HEK293 (cell line): ENCODE results near the gene USP3.

ENCODE experiments used
- CTCF ChIA-PET: fragments of 350-600 bp; formaldehyde crosslinking; extraction: SDS; loops from one replicate; lab custom pipeline; 2021; ENCODE audit warnings: antibody characterized with exemption; lab: Yijun Ruan, JAX
- POLR2A ChIA-PET: fragments of 300-600 bp; formaldehyde crosslinking; extraction: SDS; loops from one replicate; lab custom pipeline; 2020; ENCODE audit warnings: antibody characterized with exemption, inconsistent platforms; lab: Yijun Ruan, JAX
- H3K27ac ChIP-seq: fragments of 200-500 bp; sonication (Bioruptor generic); 2 replicates; pipeline ENCODE4 v1.5.1; 2014; ENCODE audit warnings: low read depth, low read length, control low read depth, inconsistent platforms; ENCODE audit errors: extremely low read depth
- H3K36me3 ChIP-seq, 2 experiments: fragments of 200-500 bp in 1 of 2; sonication (Bioruptor generic) in 1 of 2; 1 replicate in 1 of 2; 2 replicates in 1 of 2; pipeline ENCODE4 v1.5.1; 2014 to 2017; ENCODE audit warnings: inconsistent platforms in 2 of 2, low read length in 2 of 2; ENCODE audit not compliant: control insufficient read depth in 2 of 2, insufficient read depth in 1 of 2
- H3K4me1 ChIP-seq: fragments of 200-500 bp; sonication (Bioruptor generic); 2 replicates; pipeline ENCODE4 v1.5.1; 2014; ENCODE audit warnings: mild to moderate bottlenecking, low read length, inconsistent platforms; ENCODE audit not compliant: control insufficient read depth, insufficient read depth
- H3K4me3 ChIP-seq: 2 replicates; pipeline ENCODE4 v1.5.1; 2011; ENCODE audit warnings: low read depth, mild to moderate bottlenecking, control low read depth, low read length, moderate library complexity
- H3K9me3 ChIP-seq: fragments of 200-500 bp; sonication (Bioruptor generic); 2 replicates; pipeline ENCODE4 v1.5.1; 2014; ENCODE audit warnings: low read depth, low read length, inconsistent platforms; ENCODE audit not compliant: control insufficient read depth, insufficient read depth
- YY2 ChIP-seq: fragments of 450-650 bp; formaldehyde crosslinking; IDR thresholded peaks from 2 replicates; pipeline ENCODE4 v1.5.1; 2016; ENCODE audit warnings: missing biosample characterization, missing genetic modification characterization
- ZBTB20 ChIP-seq: fragments of 450-650 bp; formaldehyde crosslinking; IDR thresholded peaks from 2 replicates; pipeline ENCODE4 v1.5.1; 2016; ENCODE audit warnings: missing biosample characterization, missing genetic modification characterization
- ZBTB7A ChIP-seq: fragments of 450-650 bp; formaldehyde crosslinking; IDR thresholded peaks from 2 replicates; pipeline ENCODE4 v1.5.1; 2016; ENCODE audit warnings: low read depth, missing biosample characterization, missing genetic modification characterization
- ZBTB8A ChIP-seq: fragments of 450-650 bp; formaldehyde crosslinking; IDR thresholded peaks from 2 replicates; pipeline ENCODE4 v1.5.1; 2016; ENCODE audit warnings: missing biosample characterization, missing genetic modification characterization
- ZFHX2 ChIP-seq: fragments of 450-650 bp; formaldehyde crosslinking; conservative IDR thresholded peaks from 2 replicates; pipeline ENCODE4 v1.5.1; 2016; ENCODE audit warnings: missing biosample characterization, missing genetic modification characterization
- ZNF221 ChIP-seq: fragments of 450-650 bp; formaldehyde crosslinking; IDR thresholded peaks from 2 replicates; pipeline ENCODE4 v1.5.1; 2017; ENCODE audit warnings: missing biosample characterization, missing genetic modification characterization, borderline replicate concordance
- ZNF24 ChIP-seq: fragments of 450-650 bp; formaldehyde crosslinking; IDR thresholded peaks from 2 replicates; pipeline ENCODE4 v1.5.1; 2016; ENCODE audit warnings: missing biosample characterization, missing genetic modification characterization
- ZNF514 ChIP-seq: fragments of 450-650 bp; formaldehyde crosslinking; IDR thresholded peaks from 2 replicates; pipeline ENCODE4 v1.5.1; 2016; ENCODE audit warnings: missing biosample characterization, missing genetic modification characterization
- ZNF747 ChIP-seq: fragments of 450-650 bp; formaldehyde crosslinking; IDR thresholded peaks from 2 replicates; pipeline ENCODE4 v1.5.1; 2016; ENCODE audit warnings: missing biosample characterization, missing genetic modification characterization
- ZNF777 ChIP-seq: fragments of 450-650 bp; formaldehyde crosslinking; IDR thresholded peaks from 2 replicates; pipeline ENCODE4 v1.5.1; 2017; ENCODE audit warnings: missing biosample characterization, missing genetic modification characterization, borderline replicate concordance
- ZNF792 ChIP-seq: fragments of 450-650 bp; formaldehyde crosslinking; IDR thresholded peaks from 2 replicates; pipeline ENCODE4 v1.5.1; 2016; ENCODE audit warnings: missing biosample characterization, missing genetic modification characterization
- ZNF830 ChIP-seq: fragments of 450-650 bp; IDR thresholded peaks from 2 replicates; pipeline ENCODE4 v1.5.0; 2018; ENCODE audit warnings: missing biosample characterization, missing genetic modification characterization, low read depth, mild to moderate bottlenecking, moderate library complexity
- ZXDB ChIP-seq: fragments of 450-650 bp; formaldehyde crosslinking; IDR thresholded peaks from 2 replicates; pipeline ENCODE4 v1.5.1; 2016; ENCODE audit warnings: missing biosample characterization, missing genetic modification characterization
- TF ChIP-seq, protein P1 (sequence below): fragments of 450-650 bp; formaldehyde crosslinking; IDR thresholded peaks from 2 replicates; pipeline ENCODE4 v1.5.0; 2017; ENCODE audit warnings: missing biosample characterization, missing genetic modification characterization, borderline replicate concordance
- TF ChIP-seq, protein P2 (sequence below): fragments of 450-650 bp; formaldehyde crosslinking; IDR thresholded peaks from 2 replicates; pipeline ENCODE4 v1.5.1; 2016; ENCODE audit warnings: missing biosample characterization, missing genetic modification characterization
- TF ChIP-seq, protein P3 (sequence below): fragments of 450-650 bp; formaldehyde crosslinking; IDR thresholded peaks from 2 replicates; pipeline ENCODE4 v1.5.1; 2016; ENCODE audit warnings: missing biosample characterization, missing genetic modification characterization
- TF ChIP-seq, protein P4 (sequence below): fragments of 450-650 bp; formaldehyde crosslinking; conservative IDR thresholded peaks from 2 replicates; pipeline ENCODE4 v1.5.1; 2016; ENCODE audit warnings: low read depth, missing biosample characterization, missing genetic modification characterization

The USP3 gene

DNA sequence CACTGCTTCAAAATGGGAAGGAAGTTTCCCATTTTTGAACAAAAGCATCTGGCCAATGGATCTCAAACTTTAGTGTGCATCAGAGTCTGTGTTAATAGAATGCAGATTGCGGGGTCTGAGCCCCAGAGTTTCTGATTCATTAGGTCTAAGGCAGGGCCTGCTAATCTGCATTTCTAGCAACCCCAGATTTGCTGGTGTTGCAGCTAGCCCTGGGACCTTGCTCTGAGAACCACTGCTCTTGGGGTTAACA lies 30.7 kb upstream of the USP3 start:
- Histone ChIP-seq H3K9me3 (no peaks in the 10 kb centered on the region), H3K4me3 (no peak overlapping the region), H3K4me1 (peaks cover 8% of the 10 kb centered on the region), H3K36me3 (no peaks in the 10 kb centered on the region)
- TF ChIP-seq, protein P1, sequence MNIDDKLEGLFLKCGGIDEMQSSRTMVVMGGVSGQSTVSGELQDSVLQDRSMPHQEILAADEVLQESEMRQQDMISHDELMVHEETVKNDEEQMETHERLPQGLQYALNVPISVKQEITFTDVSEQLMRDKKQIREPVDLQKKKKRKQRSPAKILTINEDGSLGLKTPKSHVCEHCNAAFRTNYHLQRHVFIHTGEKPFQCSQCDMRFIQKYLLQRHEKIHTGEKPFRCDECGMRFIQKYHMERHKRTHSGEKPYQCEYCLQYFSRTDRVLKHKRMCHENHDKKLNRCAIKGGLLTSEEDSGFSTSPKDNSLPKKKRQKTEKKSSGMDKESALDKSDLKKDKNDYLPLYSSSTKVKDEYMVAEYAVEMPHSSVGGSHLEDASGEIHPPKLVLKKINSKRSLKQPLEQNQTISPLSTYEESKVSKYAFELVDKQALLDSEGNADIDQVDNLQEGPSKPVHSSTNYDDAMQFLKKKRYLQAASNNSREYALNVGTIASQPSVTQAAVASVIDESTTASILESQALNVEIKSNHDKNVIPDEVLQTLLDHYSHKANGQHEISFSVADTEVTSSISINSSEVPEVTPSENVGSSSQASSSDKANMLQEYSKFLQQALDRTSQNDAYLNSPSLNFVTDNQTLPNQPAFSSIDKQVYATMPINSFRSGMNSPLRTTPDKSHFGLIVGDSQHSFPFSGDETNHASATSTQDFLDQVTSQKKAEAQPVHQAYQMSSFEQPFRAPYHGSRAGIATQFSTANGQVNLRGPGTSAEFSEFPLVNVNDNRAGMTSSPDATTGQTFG (tag by site-specific recombination) = no peak
- TF ChIP-seq ZBTB20 (peak; percentile 62), YY2 (tag by site-specific recombination) (no peak), ZBTB7A (tag by site-specific recombination) (no peak)
- TF ChIP-seq, all 188 proteins: peak for 1
- ChIA-PET POLR2A (no interaction called here), CTCF (no interaction called here)
- H3K27ac ChIP-seq = no peak overlapping the region

DNA sequence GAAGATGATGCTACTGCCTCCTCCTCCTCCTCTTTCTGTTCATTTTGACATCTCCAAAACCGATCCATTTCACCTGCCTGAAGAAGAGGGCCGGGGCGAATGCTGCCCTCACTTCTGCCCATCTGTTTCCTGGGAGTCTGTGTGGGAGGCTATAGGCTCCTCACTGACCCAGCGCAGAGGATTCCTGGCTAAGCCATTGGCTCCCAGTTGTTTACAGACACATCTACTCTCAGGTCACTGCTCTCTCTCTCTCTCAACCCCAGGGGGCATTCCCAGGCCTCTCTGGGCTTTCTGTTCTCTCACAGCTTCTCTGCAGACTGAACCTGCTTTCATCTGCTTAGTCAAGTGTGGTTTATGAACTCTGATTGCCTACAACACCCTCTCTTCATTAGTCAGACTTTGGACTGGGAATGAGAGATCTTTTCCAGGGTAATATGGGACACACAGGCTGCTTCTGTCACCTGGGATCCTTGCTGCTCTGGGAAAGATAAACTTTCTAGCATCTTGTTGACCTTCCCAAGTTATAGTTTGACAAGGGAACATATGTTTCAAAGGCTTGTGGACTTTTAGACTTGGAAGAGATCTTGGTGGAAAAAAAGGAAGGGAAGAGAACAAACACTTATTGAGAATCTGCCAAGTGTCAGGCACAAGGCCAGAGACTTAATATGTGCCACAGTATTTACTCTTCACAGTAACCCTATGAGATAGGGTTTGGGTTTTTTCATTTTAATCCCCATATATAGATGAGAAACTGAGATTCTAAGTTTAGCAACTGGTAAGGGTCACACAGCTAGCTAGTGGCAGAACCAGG lies 30.2 kb upstream of the USP3 start:
- peak overlapping the region; percentile 39 for H3K27ac ChIP-seq
- no peaks in the 10 kb centered on the region for H3K9me3 ChIP-seq
- no peak overlapping the region for H3K4me3 ChIP-seq
- H3K36me3 ChIP-seq = no peaks in the 10 kb centered on the region
- H3K4me1 ChIP-seq = peaks cover 10% of the 10 kb centered on the region
- ChIA-PET POLR2A (no interaction called here), CTCF (interaction anchor here (2.0 kb wide), 1 partner anchor 13 kb away, joined by 8 read pairs; no protein-coding TSS in a partner anchor)
- TF ChIP-seq ZNF747 (tag by site-specific recombination) = no peak
- TF ChIP-seq, protein P2, sequence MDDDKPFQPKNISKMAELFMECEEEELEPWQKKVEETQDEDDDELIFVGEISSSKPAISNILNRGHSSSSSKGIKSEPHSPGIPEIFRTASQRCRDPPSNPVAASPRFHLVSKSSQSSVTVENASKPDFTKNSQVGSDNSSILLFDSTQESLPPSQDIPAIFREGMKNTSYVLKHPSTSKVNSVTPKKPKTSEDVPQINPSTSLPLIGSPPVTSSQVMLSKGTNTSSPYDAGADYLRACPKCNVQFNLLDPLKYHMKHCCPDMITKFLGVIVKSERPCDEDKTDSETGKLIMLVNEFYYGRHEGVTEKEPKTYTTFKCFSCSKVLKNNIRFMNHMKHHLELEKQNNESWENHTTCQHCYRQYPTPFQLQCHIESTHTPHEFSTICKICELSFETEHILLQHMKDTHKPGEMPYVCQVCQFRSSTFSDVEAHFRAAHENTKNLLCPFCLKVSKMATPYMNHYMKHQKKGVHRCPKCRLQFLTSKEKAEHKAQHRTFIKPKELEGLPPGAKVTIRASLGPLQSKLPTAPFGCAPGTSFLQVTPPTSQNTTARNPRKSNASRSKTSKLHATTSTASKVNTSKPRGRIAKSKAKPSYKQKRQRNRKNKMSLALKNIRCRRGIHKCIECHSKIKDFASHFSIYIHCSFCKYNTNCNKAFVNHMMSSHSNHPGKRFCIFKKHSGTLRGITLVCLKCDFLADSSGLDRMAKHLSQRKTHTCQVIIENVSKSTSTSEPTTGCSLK (tag by site-specific recombination) = no peak
- no peak for TF ChIP-seq ZXDB (tag by site-specific recombination)
- no peak for TF ChIP-seq ZNF221 (tag by site-specific recombination)
- TF ChIP-seq ZBTB20 = peak; percentile 13; the same call in 1 of the 2 replicates
- TF ChIP-seq ZNF514 = no peak
- no peak for TF ChIP-seq ZNF777 (tag by site-specific recombination)
- TF ChIP-seq ZNF830 (tag by site-specific recombination) = no peak
- TF ChIP-seq, protein P3, sequence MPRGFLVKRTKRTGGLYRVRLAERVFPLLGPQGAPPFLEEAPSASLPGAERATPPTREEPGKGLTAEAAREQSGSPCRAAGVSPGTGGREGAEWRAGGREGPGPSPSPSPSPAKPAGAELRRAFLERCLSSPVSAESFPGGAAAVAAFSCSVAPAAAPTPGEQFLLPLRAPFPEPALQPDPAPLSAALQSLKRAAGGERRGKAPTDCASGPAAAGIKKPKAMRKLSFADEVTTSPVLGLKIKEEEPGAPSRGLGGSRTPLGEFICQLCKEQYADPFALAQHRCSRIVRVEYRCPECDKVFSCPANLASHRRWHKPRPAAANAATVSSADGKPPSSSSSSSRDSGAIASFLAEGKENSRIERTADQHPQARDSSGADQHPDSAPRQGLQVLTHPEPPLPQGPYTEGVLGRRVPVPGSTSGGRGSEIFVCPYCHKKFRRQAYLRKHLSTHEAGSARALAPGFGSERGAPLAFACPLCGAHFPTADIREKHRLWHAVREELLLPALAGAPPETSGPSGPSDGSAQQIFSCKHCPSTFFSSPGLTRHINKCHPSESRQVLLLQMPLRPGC (tag by site-specific recombination) = no peak
- TF ChIP-seq, protein P4, sequence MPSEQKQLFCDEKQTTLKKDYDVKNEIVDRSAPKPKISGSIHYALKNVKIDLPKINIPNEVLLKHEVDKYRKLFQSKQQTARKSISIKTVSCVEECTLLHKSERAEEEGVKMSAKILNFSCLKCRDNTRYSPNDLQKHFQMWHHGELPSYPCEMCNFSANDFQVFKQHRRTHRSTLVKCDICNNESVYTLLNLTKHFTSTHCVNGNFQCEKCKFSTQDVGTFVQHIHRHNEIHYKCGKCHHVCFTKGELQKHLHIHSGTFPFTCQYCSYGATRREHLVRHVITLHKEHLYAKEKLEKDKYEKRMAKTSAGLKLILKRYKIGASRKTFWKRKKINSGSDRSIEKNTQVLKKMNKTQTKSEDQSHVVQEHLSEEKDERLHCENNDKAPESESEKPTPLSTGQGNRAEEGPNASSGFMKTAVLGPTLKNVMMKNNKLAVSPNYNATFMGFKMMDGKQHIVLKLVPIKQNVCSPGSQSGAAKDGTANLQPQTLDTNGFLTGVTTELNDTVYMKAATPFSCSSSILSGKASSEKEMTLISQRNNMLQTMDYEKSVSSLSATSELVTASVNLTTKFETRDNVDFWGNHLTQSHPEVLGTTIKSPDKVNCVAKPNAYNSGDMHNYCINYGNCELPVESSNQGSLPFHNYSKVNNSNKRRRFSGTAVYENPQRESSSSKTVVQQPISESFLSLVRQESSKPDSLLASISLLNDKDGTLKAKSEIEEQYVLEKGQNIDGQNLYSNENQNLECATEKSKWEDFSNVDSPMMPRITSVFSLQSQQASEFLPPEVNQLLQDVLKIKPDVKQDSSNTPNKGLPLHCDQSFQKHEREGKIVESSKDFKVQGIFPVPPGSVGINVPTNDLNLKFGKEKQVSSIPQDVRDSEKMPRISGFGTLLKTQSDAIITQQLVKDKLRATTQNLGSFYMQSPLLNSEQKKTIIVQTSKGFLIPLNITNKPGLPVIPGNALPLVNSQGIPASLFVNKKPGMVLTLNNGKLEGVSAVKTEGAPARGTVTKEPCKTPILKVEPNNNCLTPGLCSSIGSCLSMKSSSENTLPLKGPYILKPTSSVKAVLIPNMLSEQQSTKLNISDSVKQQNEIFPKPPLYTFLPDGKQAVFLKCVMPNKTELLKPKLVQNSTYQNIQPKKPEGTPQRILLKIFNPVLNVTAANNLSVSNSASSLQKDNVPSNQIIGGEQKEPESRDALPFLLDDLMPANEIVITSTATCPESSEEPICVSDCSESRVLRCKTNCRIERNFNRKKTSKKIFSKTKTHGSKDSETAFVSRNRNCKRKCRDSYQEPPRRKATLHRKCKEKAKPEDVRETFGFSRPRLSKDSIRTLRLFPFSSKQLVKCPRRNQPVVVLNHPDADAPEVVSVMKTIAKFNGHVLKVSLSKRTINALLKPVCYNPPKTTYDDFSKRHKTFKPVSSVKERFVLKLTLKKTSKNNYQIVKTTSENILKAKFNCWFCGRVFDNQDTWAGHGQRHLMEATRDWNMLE = no peak
- no peak for TF ChIP-seq ZNF792
- TF ChIP-seq ZFHX2 (tag by site-specific recombination) = 0 out of 2 replicates have a peak, but pooled peaks have one; percentile 14
- no peak for TF ChIP-seq ZNF24 (tag by site-specific recombination)
- TF ChIP-seq ZBTB8A (tag by site-specific recombination) = no peak
